Hepatocyte (in vitro differentiated cells): ENCODE results near the gene FNIP2.

ENCODE experiments used
- EZH2 ChIP-seq: fragments of 200-600 bp; sonication (generic); IDR thresholded peaks from 2 replicates; pipeline ENCODE4 v1.6.1; 2016; ENCODE audit warnings: antibody characterized with exemption, mild to moderate bottlenecking, borderline replicate concordance
- TF ChIP-seq, protein P1 (sequence below): fragments of 200-600 bp; sonication (generic); IDR thresholded peaks from 2 replicates; pipeline ENCODE4 v1.5.1; 2016; ENCODE audit warnings: antibody characterized with exemption, mild to moderate bottlenecking; ENCODE audit not compliant: poor library complexity

DNA sequence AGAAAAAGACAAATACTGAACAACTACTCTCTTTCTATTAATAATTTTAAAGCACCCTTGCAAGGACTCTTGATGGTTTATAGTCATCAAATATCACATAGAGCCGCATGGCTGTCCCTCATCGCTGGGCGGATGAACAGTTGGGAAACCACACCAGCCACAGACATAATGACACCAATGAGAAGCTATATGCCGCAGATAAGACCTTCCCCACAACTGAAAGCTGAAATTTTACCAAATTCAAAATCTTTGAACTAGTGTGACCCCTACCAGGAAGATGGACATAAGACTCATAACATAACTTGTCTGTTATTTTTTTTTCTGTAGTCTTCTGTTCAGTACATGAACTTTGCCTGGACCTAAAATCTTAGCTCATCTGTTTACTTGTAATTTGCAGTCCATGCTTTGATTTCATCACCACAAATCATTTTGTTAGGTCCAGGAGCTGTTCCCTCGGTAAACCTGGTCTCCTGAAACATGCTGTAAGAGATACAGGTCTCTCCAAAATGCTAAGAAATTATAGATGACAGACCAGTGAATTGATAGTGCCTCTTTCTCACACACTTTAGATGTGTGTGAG is 176.8 kb downstream of the FNIP2 start:
- TF ChIP-seq, protein P1, sequence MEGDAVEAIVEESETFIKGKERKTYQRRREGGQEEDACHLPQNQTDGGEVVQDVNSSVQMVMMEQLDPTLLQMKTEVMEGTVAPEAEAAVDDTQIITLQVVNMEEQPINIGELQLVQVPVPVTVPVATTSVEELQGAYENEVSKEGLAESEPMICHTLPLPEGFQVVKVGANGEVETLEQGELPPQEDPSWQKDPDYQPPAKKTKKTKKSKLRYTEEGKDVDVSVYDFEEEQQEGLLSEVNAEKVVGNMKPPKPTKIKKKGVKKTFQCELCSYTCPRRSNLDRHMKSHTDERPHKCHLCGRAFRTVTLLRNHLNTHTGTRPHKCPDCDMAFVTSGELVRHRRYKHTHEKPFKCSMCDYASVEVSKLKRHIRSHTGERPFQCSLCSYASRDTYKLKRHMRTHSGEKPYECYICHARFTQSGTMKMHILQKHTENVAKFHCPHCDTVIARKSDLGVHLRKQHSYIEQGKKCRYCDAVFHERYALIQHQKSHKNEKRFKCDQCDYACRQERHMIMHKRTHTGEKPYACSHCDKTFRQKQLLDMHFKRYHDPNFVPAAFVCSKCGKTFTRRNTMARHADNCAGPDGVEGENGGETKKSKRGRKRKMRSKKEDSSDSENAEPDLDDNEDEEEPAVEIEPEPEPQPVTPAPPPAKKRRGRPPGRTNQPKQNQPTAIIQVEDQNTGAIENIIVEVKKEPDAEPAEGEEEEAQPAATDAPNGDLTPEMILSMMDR = no peak
- no peak for TF ChIP-seq EZH2
